OCI-LY7 (cell line): ENCODE measurements around the gene TMEFF1.

Source experiments
- CTCF ChIP-seq: fragments of 200-600 bp; sonication (generic); conservative IDR thresholded peaks from 2 replicates; pipeline ENCODE4 v1.5.1; 2014; ENCODE audit warnings: mild to moderate bottlenecking, antibody characterized with exemption, low read length, moderate library complexity, mixed read lengths
- EZH2phosphoT487 ChIP-seq: fragments of 200-600 bp; sonication (generic); IDR thresholded peaks from 2 replicates; pipeline ENCODE4 v1.6.1; 2018; ENCODE audit warnings: low read depth, borderline replicate concordance, mild to moderate bottlenecking, mixed run types, antibody characterized with exemption, low read length, moderate library complexity, mixed read lengths

GRCh38 chr9:100468041-100468440 lies 4.9 kb upstream of the TMEFF1 start:
- no peak for TF ChIP-seq EZH2phosphoT487
- TF ChIP-seq CTCF, result no peak
